Bronchial epithelial cell (primary cell): Measurements from ENCODE around the gene AKR7A3. TPM values are rescaled to one million over a fixed set of nuclear protein-coding genes. Genes with fewer than 3 reads are reported as not detected.

Experiments used
- DNase-seq: peaks from one replicate; pipeline ENCODE4 v3.0.0-alpha.2; 2010; ENCODE audit warnings: low read depth
- FAIRE-seq: peaks from 2 replicates; lab custom pipeline; 2011; peaks lifted over from hg19 to GRCh38; lab: Jason Lieb, UNC
- H3K27me3 ChIP-seq: 2 replicates; pipeline ENCODE4 v1.5.1; 2011; ENCODE audit warnings: low read length; ENCODE audit not compliant: control insufficient read depth, insufficient read depth
- H3K36me3 ChIP-seq: 2 replicates; pipeline ENCODE4 v1.5.1; 2011; ENCODE audit warnings: low read length; ENCODE audit not compliant: control insufficient read depth, insufficient read depth
- H3K4me3 ChIP-seq: 2 replicates; pipeline ENCODE4 v1.5.1; 2011; ENCODE audit warnings: mild to moderate bottlenecking, low read depth, low read length, control low read depth
- CTCF ChIP-seq: IDR thresholded peaks from 2 replicates; pipeline ENCODE4 v1.5.1; 2011; ENCODE audit warnings: mild to moderate bottlenecking, moderate library complexity, low read length, control low read depth, inconsistent platforms; ENCODE audit not compliant: insufficient read depth, severe bottlenecking
- total RNA-seq: library from RNA; depleted of rRNA; stranded (reverse); fragments of >200 nt; gene quantifications from 2 replicates; pipeline ENCODE4 v1.2.1, GENCODE V29; 2014

AKR7A3 gene
- total RNA-seq, 1 donor from 2014 or later = 0.26 TPM

- FAIRE-seq (no peak), DNase-seq (no peak)
- Histone ChIP-seq H3K36me3 (no peaks in the 10 kb centered on the region), H3K27me3 (no peaks in the 10 kb centered on the region), H3K4me3 (no peak overlapping the region)
- no peak for TF ChIP-seq CTCF
Measured at GRCh38 chr1:19268445-19268844, 20.1 kb downstream of the AKR7A3 start.

GRCh38 chr1:19262744-19263143, 25.8 kb downstream of the AKR7A3 start:
- H3K36me3 ChIP-seq = peaks cover 10% of the 10 kb centered on the region
- DNase-seq (no peak), FAIRE-seq (no peak)
- TF ChIP-seq CTCF = no peak
- H3K4me3 ChIP-seq = no peak overlapping the region
- no peaks in the 10 kb centered on the region for H3K27me3 ChIP-seq

- no peak for FAIRE-seq
- peaks cover 16% of the 10 kb centered on the region for H3K36me3 ChIP-seq
- no peak for DNase-seq
- no peak for TF ChIP-seq CTCF
- H3K27me3 ChIP-seq = no peaks in the 10 kb centered on the region
- H3K4me3 ChIP-seq = no peak overlapping the region
Measured at GRCh38 chr1:19262047-19262446, 26.5 kb downstream of the AKR7A3 start.

- Histone ChIP-seq H3K36me3 (peaks cover 28% of the 10 kb centered on the region), H3K27me3 (no peaks in the 10 kb centered on the region), H3K4me3 (no peak overlapping the region)
- TF ChIP-seq CTCF = no peak
- DNase-seq = peak; percentile 79
- peak; percentile 94 for FAIRE-seq
Measured at GRCh38 chr1:19260211-19261138, 28.1 kb downstream of the AKR7A3 start.

GRCh38 chr1:19258353-19258752, 30.2 kb downstream of the AKR7A3 start:
- FAIRE-seq (no peak), DNase-seq (no peak)
- no peak for TF ChIP-seq CTCF
- Histone ChIP-seq H3K27me3 (no peaks in the 10 kb centered on the region), H3K36me3 (peaks cover 33% of the 10 kb centered on the region), H3K4me3 (no peak overlapping the region)
